GM21717 (cell line): ENCODE data around the gene IL1RAPL2.

Experiments used
- ATAC-seq: cut with Tn5 transposase; IDR thresholded peaks from one replicate; pipeline ENCODE4 v1.9.1; 2021; ENCODE audit warnings: mild to moderate bottlenecking, moderate library complexity; ENCODE audit not compliant: unreplicated experiment

The IL1RAPL2 gene

GRCh38 chrX:105349476-105349875 is 783.5 kb downstream of the IL1RAPL2 start:
- no peak for ATAC-seq

- no peak for ATAC-seq
Measured at GRCh38 chrX:105375816-105376215, 809.8 kb downstream of the IL1RAPL2 start.

- ATAC-seq: no peak
Measured at GRCh38 chrX:105424729-105425128, 858.7 kb downstream of the IL1RAPL2 start.

- ATAC-seq: no peak
Measured at GRCh38 chrX:105451401-105451800, 885.4 kb downstream of the IL1RAPL2 start.

- ATAC-seq: no peak
Measured at GRCh38 chrX:105458846-105459245, 892.8 kb downstream of the IL1RAPL2 start.

GRCh38 chrX:105460376-105460775 is 894.4 kb downstream of the IL1RAPL2 start:
- ATAC-seq: no peak

GRCh38 chrX:105461016-105461415 is 895.0 kb downstream of the IL1RAPL2 start:
- no peak for ATAC-seq

- ATAC-seq: no peak
Measured at GRCh38 chrX:105462186-105462585, 896.2 kb downstream of the IL1RAPL2 start.

GRCh38 chrX:105463473-105463872 is 897.5 kb downstream of the IL1RAPL2 start:
- no peak for ATAC-seq

GRCh38 chrX:105464618-105465017 is 898.6 kb downstream of the IL1RAPL2 start:
- no peak for ATAC-seq

- no peak for ATAC-seq
Measured at GRCh38 chrX:105468741-105469140, 902.7 kb downstream of the IL1RAPL2 start.

GRCh38 chrX:105471597-105471996 is 905.6 kb downstream of the IL1RAPL2 start:
- ATAC-seq: no peak

GRCh38 chrX:105475801-105476200 is 909.8 kb downstream of the IL1RAPL2 start:
- ATAC-seq: no peak

- no peak for ATAC-seq
Measured at GRCh38 chrX:105477351-105477750, 911.4 kb downstream of the IL1RAPL2 start.

- no peak for ATAC-seq
Measured at GRCh38 chrX:105480646-105481310, 914.8 kb downstream of the IL1RAPL2 start.

GRCh38 chrX:105483011-105483410 is 917.0 kb downstream of the IL1RAPL2 start:
- ATAC-seq: no peak

GRCh38 chrX:105488716-105489115 is 922.7 kb downstream of the IL1RAPL2 start:
- ATAC-seq: no peak

- no peak for ATAC-seq
Measured at GRCh38 chrX:105495376-105495775, 929.4 kb downstream of the IL1RAPL2 start.

GRCh38 chrX:105502336-105502735 is 936.3 kb downstream of the IL1RAPL2 start:
- no peak for ATAC-seq

GRCh38 chrX:105515561-105515960 is 949.6 kb downstream of the IL1RAPL2 start:
- no peak for ATAC-seq

- ATAC-seq: no peak
Measured at GRCh38 chrX:105526431-105526830, 960.4 kb downstream of the IL1RAPL2 start.

GRCh38 chrX:105527759-105528158 is 961.8 kb downstream of the IL1RAPL2 start:
- ATAC-seq: no peak

- ATAC-seq: no peak
Measured at GRCh38 chrX:105533951-105534350, 968.0 kb downstream of the IL1RAPL2 start.
